ENCODE measurements around the gene ULK3. TPM values are rescaled to one million over a fixed set of nuclear protein-coding genes. Genes with fewer than 3 reads are reported as not detected.

The ULK3 gene, protein sequence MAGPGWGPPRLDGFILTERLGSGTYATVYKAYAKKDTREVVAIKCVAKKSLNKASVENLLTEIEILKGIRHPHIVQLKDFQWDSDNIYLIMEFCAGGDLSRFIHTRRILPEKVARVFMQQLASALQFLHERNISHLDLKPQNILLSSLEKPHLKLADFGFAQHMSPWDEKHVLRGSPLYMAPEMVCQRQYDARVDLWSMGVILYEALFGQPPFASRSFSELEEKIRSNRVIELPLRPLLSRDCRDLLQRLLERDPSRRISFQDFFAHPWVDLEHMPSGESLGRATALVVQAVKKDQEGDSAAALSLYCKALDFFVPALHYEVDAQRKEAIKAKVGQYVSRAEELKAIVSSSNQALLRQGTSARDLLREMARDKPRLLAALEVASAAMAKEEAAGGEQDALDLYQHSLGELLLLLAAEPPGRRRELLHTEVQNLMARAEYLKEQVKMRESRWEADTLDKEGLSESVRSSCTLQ
- 17.4 and 23.6 TPM in 2 replicates for total RNA-seq

DNA sequence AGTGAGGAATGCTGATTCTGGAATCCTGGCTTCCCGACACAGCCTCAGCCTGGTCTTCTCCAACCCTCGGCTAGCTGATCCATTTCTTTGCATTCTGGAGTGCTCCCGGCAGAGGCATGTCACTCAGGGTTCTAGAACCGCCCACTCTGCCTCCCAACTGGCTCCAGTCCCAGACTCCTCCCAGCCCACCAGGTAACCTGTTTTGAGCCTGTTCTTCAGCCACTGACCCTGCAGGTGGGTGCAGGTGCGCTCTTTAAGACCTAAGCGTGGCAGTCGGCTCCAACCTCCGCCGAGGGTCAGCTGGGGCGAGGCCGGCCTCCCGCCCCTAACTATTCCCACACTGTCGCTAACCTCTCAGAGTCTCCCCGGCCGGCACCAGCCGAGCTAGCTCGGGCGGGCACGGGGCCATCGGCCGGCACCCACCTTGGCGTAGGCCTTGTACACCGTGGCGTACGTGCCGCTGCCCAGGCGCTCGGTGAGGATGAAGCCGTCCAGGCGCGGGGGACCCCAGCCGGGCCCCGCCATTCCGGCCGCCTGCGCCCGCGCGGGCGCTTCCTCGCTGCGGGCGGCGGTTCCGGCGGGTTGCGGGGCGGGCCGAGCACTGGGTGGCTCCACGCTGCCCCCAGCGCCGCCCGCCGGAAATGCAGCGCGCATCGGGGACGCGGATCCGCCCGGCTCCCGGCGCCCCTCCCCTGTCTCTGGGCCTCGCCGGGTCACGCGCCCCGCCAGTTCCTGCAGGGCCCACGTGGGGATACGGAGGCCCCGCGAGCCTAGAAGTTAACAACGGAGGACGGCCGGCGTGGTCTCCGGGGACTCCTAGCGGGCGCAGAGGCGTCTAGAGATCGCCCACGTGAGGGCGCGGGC lies at the start of gene ULK3:
Gene ULK3, minus strand, starts transcription at position 576 of the 864 bp plus-strand sequence. Its CDS starts 51 bp downstream, at position 525.
- H3K36me3 ChIP-seq (ENCODE audit: control insufficient read depth, insufficient read depth, low read length) = peaks cover 23% of the 10 kb centered on the region
- H3K27me3 ChIP-seq (ENCODE audit: control insufficient read depth, insufficient read depth, low read length) = no peaks in the 10 kb centered on the region
- DNase-seq (ENCODE audit: low read depth) = peak; percentile 82
- FAIRE-seq = no peak
- TF ChIP-seq, protein P1, sequence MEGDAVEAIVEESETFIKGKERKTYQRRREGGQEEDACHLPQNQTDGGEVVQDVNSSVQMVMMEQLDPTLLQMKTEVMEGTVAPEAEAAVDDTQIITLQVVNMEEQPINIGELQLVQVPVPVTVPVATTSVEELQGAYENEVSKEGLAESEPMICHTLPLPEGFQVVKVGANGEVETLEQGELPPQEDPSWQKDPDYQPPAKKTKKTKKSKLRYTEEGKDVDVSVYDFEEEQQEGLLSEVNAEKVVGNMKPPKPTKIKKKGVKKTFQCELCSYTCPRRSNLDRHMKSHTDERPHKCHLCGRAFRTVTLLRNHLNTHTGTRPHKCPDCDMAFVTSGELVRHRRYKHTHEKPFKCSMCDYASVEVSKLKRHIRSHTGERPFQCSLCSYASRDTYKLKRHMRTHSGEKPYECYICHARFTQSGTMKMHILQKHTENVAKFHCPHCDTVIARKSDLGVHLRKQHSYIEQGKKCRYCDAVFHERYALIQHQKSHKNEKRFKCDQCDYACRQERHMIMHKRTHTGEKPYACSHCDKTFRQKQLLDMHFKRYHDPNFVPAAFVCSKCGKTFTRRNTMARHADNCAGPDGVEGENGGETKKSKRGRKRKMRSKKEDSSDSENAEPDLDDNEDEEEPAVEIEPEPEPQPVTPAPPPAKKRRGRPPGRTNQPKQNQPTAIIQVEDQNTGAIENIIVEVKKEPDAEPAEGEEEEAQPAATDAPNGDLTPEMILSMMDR (IDR thresholded peaks at IDR 0.05; ENCODE audit: insufficient read depth, low read length, severe bottlenecking) = peak; percentile 52
- H3K4me3 ChIP-seq (ENCODE audit: low read depth, low read length) = peak within 1 kb of the TSS; percentile 94

DNA sequence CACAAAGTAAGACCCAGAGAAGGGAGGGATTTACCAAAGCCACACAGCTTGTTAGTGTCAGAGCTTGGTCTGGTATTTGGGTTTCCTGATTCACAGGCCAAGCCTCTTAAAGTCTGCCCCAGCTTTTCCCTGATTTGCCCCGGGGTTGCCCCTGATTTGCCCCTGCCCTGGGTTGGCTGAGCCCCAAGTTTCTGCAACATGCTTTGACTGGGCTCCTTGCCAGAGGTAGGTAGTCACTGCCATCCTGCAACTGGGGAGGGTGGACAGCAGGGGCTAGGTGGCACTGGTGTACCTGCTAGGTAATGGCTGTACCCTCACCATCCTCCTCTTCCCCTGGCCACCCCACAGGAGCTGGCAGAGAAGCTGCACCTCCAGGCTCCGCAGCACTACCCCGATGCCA lies 49.4 kb upstream of the ULK3 start:
- peaks cover 12% of the 10 kb centered on the region for H3K36me3 ChIP-seq (ENCODE audit: control insufficient read depth, insufficient read depth, low read length)
- no peak for FAIRE-seq

DNA sequence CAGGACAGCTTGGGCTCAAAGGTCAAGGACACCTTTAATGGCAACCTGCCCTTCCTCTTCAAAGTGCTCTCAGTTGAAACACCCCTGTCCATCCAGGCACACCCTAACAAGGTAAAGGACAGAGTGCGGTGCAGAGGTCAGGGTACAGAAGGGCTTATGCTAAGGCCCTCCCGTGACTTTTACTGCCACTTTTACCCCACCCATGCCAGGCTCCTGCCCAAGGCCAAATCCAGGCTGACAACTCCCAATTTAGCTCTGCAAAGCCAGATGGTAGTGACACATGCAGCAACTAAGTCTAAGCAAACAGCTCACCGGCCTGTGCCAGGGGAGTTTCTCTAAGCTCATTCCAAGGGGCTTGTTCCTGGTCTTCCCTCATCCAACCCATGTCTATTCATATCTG lies 48.5 kb upstream of the ULK3 start:
- H3K36me3 ChIP-seq (ENCODE audit: control insufficient read depth, insufficient read depth, low read length) = peaks cover 11% of the 10 kb centered on the region
- TF ChIP-seq, protein P1 (IDR thresholded peaks at IDR 0.05; ENCODE audit: insufficient read depth, low read length, severe bottlenecking) = no peak
- DNase-seq (ENCODE audit: low read depth) = no peak
- H3K4me3 ChIP-seq (ENCODE audit: low read depth, low read length) = no peak overlapping the region
- H3K27me3 ChIP-seq (ENCODE audit: control insufficient read depth, insufficient read depth, low read length) = no peaks in the 10 kb centered on the region
- no peak for FAIRE-seq

More for the DNA sequence above, 49.4 kb upstream of the ULK3 start:
- Histone ChIP-seq H3K4me3 (ENCODE audit: low read depth, low read length) (no peak overlapping the region), H3K27me3 (ENCODE audit: control insufficient read depth, insufficient read depth, low read length) (no peaks in the 10 kb centered on the region)
- DNase-seq (ENCODE audit: low read depth) = peak; percentile 56
- TF ChIP-seq, protein P1 (IDR thresholded peaks at IDR 0.05; ENCODE audit: insufficient read depth, low read length, severe bottlenecking) = peak; percentile 12

DNA sequence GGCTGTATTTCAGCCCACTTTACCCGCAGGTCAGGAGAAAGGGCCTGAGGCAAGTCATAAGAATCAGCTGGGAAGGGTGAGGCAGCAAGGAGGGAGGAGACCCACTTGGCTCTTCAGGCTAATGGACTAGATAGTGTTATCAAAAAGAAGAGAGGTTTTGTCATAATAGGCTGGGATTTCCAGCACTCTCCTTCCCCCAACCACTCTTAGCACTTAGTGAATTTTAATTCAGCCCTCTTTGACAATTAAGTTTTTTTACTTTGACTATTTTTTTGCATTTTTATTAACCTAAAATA lies 47.7 kb upstream of the ULK3 start:
- TF ChIP-seq, protein P1 (IDR thresholded peaks at IDR 0.05; ENCODE audit: insufficient read depth, low read length, severe bottlenecking) = no peak
- DNase-seq (ENCODE audit: low read depth) (no peak), FAIRE-seq (no peak)
- Histone ChIP-seq H3K27me3 (ENCODE audit: control insufficient read depth, insufficient read depth, low read length) (no peaks in the 10 kb centered on the region), H3K4me3 (ENCODE audit: low read depth, low read length) (peak overlapping the region; percentile 75), H3K36me3 (ENCODE audit: control insufficient read depth, insufficient read depth, low read length) (peaks cover 11% of the 10 kb centered on the region)

DNA sequence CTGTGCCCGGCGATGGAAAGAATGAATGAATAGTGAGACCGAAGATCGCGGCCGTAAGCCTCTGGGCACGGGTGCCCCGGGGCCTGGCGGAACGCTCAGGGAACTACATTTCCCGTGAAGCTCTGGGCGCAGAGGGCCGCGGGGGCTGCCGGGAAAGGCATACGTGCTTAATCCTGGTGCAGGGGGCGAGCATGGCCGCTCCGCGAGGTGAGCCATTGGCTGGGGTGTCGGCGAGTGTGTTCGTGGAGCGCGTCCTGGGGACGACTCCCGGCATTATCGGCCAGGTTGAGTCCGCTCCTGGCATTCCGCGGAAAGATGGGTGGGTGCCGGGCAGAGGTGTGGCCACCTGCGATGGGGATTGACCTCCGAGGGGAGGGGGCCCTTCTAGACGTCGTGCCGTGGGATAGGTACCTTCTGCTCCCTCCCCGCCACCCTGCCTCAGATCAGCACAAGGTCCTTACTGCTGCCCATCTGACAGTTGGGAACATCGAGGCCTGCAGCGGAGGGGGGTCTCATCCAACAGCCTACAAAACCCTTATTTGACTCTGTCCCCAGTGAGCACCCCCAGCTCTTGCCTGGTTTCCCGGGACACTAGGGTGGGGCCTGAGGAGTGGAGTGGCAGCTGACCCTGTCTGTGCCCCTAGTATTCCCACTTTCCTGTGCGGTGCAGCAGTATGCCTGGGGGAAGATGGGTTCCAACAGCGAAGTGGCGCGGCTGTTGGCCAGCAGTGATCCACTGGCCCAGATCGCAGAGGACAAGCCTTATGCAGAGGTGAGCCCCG lies 47.1 kb upstream of the ULK3 start, which contains the start of gene MPI:
Gene MPI, plus strand, starts transcription at position 160 of the 782 bp plus-strand sequence. Its CDS starts 32 bp downstream, at position 192.
- DNase-seq (ENCODE audit: low read depth) = peak; percentile 63
- H3K36me3 ChIP-seq (ENCODE audit: control insufficient read depth, insufficient read depth, low read length) = peaks cover 11% of the 10 kb centered on the region
- TF ChIP-seq, protein P1 (IDR thresholded peaks at IDR 0.05; ENCODE audit: insufficient read depth, low read length, severe bottlenecking) = no peak
- no peaks in the 10 kb centered on the region for H3K27me3 ChIP-seq (ENCODE audit: control insufficient read depth, insufficient read depth, low read length)
- FAIRE-seq = no peak
- H3K4me3 ChIP-seq (ENCODE audit: low read depth, low read length) = peak within 1 kb of the TSS; percentile 75

Data from bronchial epithelial cell (primary cell).